Liver (tissue), 3 donors: ENCODE measurements around the gene MYLIP.

Experiments used
- CTCF ChIP-seq: fragments of 150-350 bp; IDR thresholded peaks from 2 replicates; pipeline ENCODE4 v1.5.1; 2017; ENCODE audit warnings: improper control_type of control experiment, low read depth, low read length; ENCODE audit not compliant: missing input control
- FOXA1 ChIP-seq: IDR thresholded peaks from 2 replicates; pipeline ENCODE4 v1.6.1; 2016; ENCODE audit warnings: antibody characterized with exemption
- GABPA ChIP-seq, 2 donors: IDR thresholded peaks in 1 of 2; conservative IDR thresholded peaks in 1 of 2; 2 replicates each; pipeline ENCODE4 v1.6.1; 2016; ENCODE audit warnings: antibody characterized with exemption in 2 of 2, mild to moderate bottlenecking in 1 of 2, moderate library complexity in 1 of 2
- JUND ChIP-seq, 2 donors: IDR thresholded peaks; 2 replicates each; pipeline ENCODE4 v1.6.1; 2016; ENCODE audit warnings: antibody characterized with exemption in 2 of 2
- RAD21 ChIP-seq, 2 donors: IDR thresholded peaks; 2 replicates each; pipeline ENCODE4 v1.6.1; 2016; ENCODE audit warnings: antibody characterized with exemption in 2 of 2, mild to moderate bottlenecking in 2 of 2
- REST ChIP-seq: IDR thresholded peaks from 2 replicates; pipeline ENCODE4 v1.6.1; 2016; ENCODE audit warnings: antibody characterized with exemption, mild to moderate bottlenecking
- TAF1 ChIP-seq: conservative IDR thresholded peaks from 2 replicates; pipeline ENCODE4 v1.6.1; 2016; ENCODE audit warnings: antibody characterized with exemption, mild to moderate bottlenecking
- TF ChIP-seq, protein P1 (sequence below): IDR thresholded peaks from 2 replicates; pipeline ENCODE4 v1.6.1; 2016; ENCODE audit warnings: antibody characterized with exemption
- TF ChIP-seq, protein P2 (sequence below): IDR thresholded peaks from 2 replicates; pipeline ENCODE4 v1.6.1; 2016; ENCODE audit warnings: antibody characterized with exemption
- TF ChIP-seq, protein P3 (sequence below): IDR thresholded peaks from 2 replicates; pipeline ENCODE4 v1.6.1; 2016; ENCODE audit warnings: antibody characterized with exemption
- donor health status: healthy.
- donor health status: healthy.

DNA sequence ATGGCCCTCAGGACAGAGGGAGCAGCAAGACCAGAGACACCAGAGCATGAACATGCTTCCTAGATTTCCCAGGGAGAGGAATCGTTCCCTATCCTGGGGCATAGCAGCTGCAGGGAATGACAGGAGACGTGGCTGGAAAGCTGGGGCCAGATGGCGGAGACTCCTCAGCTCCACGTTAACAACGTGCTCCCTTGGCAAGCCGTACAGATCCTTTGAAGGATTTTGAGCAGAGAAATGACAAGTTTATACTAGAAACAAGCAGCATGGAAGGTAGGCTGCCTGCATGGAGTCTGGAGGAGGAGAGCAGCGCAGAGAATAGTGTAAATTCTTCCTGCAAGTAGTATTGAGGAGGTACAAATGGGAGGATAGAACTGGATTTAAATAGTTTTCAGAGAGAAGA, 11.7 kb downstream of the MYLIP start:
- no peak for TF ChIP-seq RAD21 (IDR thresholded peaks at IDR 0.05)
- TF ChIP-seq CTCF = no peak
- TF ChIP-seq JUND (IDR thresholded peaks at IDR 0.05) = no peak
- TF ChIP-seq, protein P1, sequence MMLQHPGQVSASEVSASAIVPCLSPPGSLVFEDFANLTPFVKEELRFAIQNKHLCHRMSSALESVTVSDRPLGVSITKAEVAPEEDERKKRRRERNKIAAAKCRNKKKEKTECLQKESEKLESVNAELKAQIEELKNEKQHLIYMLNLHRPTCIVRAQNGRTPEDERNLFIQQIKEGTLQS = no peak
- TF ChIP-seq, protein P2, sequence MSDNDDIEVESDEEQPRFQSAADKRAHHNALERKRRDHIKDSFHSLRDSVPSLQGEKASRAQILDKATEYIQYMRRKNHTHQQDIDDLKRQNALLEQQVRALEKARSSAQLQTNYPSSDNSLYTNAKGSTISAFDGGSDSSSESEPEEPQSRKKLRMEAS = no peak
- TF ChIP-seq TAF1 = no peak
- TF ChIP-seq, protein P3, sequence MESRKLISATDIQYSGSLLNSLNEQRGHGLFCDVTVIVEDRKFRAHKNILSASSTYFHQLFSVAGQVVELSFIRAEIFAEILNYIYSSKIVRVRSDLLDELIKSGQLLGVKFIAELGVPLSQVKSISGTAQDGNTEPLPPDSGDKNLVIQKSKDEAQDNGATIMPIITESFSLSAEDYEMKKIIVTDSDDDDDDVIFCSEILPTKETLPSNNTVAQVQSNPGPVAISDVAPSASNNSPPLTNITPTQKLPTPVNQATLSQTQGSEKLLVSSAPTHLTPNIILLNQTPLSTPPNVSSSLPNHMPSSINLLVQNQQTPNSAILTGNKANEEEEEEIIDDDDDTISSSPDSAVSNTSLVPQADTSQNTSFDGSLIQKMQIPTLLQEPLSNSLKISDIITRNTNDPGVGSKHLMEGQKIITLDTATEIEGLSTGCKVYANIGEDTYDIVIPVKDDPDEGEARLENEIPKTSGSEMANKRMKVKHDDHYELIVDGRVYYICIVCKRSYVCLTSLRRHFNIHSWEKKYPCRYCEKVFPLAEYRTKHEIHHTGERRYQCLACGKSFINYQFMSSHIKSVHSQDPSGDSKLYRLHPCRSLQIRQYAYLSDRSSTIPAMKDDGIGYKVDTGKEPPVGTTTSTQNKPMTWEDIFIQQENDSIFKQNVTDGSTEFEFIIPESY = no peak
- TF ChIP-seq FOXA1 = no peak
- no peak for TF ChIP-seq REST
- no peak for TF ChIP-seq GABPA (IDR thresholded peaks at IDR 0.05 in 1 of 2, conservative IDR thresholded peaks at IDR 0.05 in 1 of 2)
